ENCODE results near the gene MXD1. TPM values are rescaled to one million over a fixed set of nuclear protein-coding genes. Genes with fewer than 3 reads are reported as not detected.

Gene MXD1
- total RNA-seq, 2 donors from 2014 or later = 4.2 to 8.0 TPM

- Histone ChIP-seq H3K27ac (peak overlapping the region; percentile 99 to 100), H3K9me3 (no peaks in the 10 kb centered on the region), H3K4me1 (replicated peaks) (no peaks in the 10 kb centered on the region), H3K27me3 (replicated peaks; ENCODE audit: insufficient read depth) (no peaks in the 10 kb centered on the region), H3K4me3 (peak overlapping the region; percentile 51 to 98), H3K36me3 (peaks cover 0 to 7% of the 10 kb centered on the region in 2 donors)
- peak; percentile 100 for DNase-seq (ENCODE audit: low spot score)
- 1% methylated on average over 34 of the region's 56 CpGs for WGBS
- intact Hi-C loops (cut with DNase I) = loop anchor here (1.0 to 5.0 kb wide), 5 partner anchors 158 to 378 kb away; partner anchors contain the start of genes C2orf42, PCBP1 and SNRPG
- TF ChIP-seq POLR2AphosphoS5 (IDR thresholded peaks at IDR 0.05) (peak; percentile 96), CTCF (IDR thresholded peaks at IDR 0.05) (peak in 3 of 4 experiments; percentile 38 to 61 (median 38)), POLR2A (IDR thresholded peaks at IDR 0.05) (peak; percentile 99)
These were observed 552 bp upstream of the MXD1 start for GRCh38 chr2:69914164-69914949.

GRCh38 chr2:69916106-69916505 lies 1.2 kb downstream of the MXD1 start:
- no peaks in the 10 kb centered on the region for H3K27me3 ChIP-seq (replicated peaks; ENCODE audit: insufficient read depth)
- WGBS = 25% methylated on average over 2 of the region's 2 CpGs
- H3K27ac ChIP-seq = peak overlapping the region; percentile 95 to 98
- H3K4me3 ChIP-seq = peak overlapping the region; percentile 88 to 98
- intact Hi-C loops (cut with DNase I) = no loop called here
- DNase-seq (ENCODE audit: low spot score) = no peak
- no peaks in the 10 kb centered on the region for H3K9me3 ChIP-seq
- H3K36me3 ChIP-seq = no peaks in the 10 kb centered on the region
- H3K4me1 ChIP-seq (replicated peaks) = no peaks in the 10 kb centered on the region
- no peak for TF ChIP-seq CTCF (IDR thresholded peaks at IDR 0.05)
- peak; percentile 34 for TF ChIP-seq POLR2AphosphoS5 (IDR thresholded peaks at IDR 0.05)
- TF ChIP-seq POLR2A (IDR thresholded peaks at IDR 0.05) = peak; percentile 25

GRCh38 chr2:69917852-69918251 lies 2.9 kb downstream of the MXD1 start:
- H3K9me3 ChIP-seq = no peaks in the 10 kb centered on the region
- 72% methylated on average over 3 of the region's 3 CpGs for WGBS
- intact Hi-C loops (cut with DNase I) = no loop called here
- no peak for TF ChIP-seq CTCF (IDR thresholded peaks at IDR 0.05)
- peak; percentile 29 for TF ChIP-seq POLR2A (IDR thresholded peaks at IDR 0.05)
- TF ChIP-seq POLR2AphosphoS5 (IDR thresholded peaks at IDR 0.05) = peak; percentile 25
- H3K4me1 ChIP-seq (replicated peaks) = no peaks in the 10 kb centered on the region
- H3K27ac ChIP-seq = no peak overlapping the region
- no peak for DNase-seq (ENCODE audit: low spot score)
- no peaks in the 10 kb centered on the region for H3K27me3 ChIP-seq (replicated peaks; ENCODE audit: insufficient read depth)
- no peaks in the 10 kb centered on the region for H3K36me3 ChIP-seq
- no peak overlapping the region for H3K4me3 ChIP-seq

GRCh38 chr2:69918401-69918800 lies 3.5 kb downstream of the MXD1 start:
- no peak for DNase-seq (ENCODE audit: low spot score)
- Histone ChIP-seq H3K27me3 (replicated peaks; ENCODE audit: insufficient read depth) (no peaks in the 10 kb centered on the region), H3K27ac (no peak overlapping the region), H3K4me3 (no peak overlapping the region), H3K9me3 (no peaks in the 10 kb centered on the region), H3K4me1 (replicated peaks) (no peaks in the 10 kb centered on the region), H3K36me3 (no peaks in the 10 kb centered on the region)
- intact Hi-C loops (cut with DNase I) = no loop called here
- TF ChIP-seq POLR2AphosphoS5 (IDR thresholded peaks at IDR 0.05) = no peak
- no peak for TF ChIP-seq CTCF (IDR thresholded peaks at IDR 0.05)
- TF ChIP-seq POLR2A (IDR thresholded peaks at IDR 0.05) = no peak
- WGBS = 38% methylated on average over 3 of the region's 3 CpGs

GRCh38 chr2:69923116-69923515 lies 8.2 kb downstream of the MXD1 start:
- H3K27me3 ChIP-seq (replicated peaks; ENCODE audit: insufficient read depth) = no peaks in the 10 kb centered on the region
- no peaks in the 10 kb centered on the region for H3K4me1 ChIP-seq (replicated peaks)
- no peak overlapping the region for H3K4me3 ChIP-seq
- no peaks in the 10 kb centered on the region for H3K9me3 ChIP-seq
- 94% methylated on average over 3 of the region's 3 CpGs for WGBS
- intact Hi-C loops (cut with DNase I) = no loop called here
- no peaks in the 10 kb centered on the region for H3K36me3 ChIP-seq
- H3K27ac ChIP-seq = no peak overlapping the region
- TF ChIP-seq POLR2A (IDR thresholded peaks at IDR 0.05) (no peak), CTCF (IDR thresholded peaks at IDR 0.05) (no peak), POLR2AphosphoS5 (IDR thresholded peaks at IDR 0.05) (no peak)
- DNase-seq (ENCODE audit: low spot score) = no peak

Measured in prostate gland (tissue), 2 donors.